ENCODE results near the gene VARS1. TPM values are rescaled to one million over a fixed set of nuclear protein-coding genes. Genes with fewer than 3 reads are reported as not detected.

The VARS1 gene
- total RNA-seq, 1 donor from 2014 or later: 48.1 TPM

Other genes starting within 250 kb of the VARS1 start
- 0.13 TPM in 1 of 2 replicates, not detected in the other for gene ATP6V1G2, start 249.1 kb downstream of the VARS1 start, total RNA-seq
- 19.8 and 24.7 TPM in 2 replicates for gene NFKBIL1, start 248.1 kb downstream of the VARS1 start, total RNA-seq
- not detected in 2 replicates for gene LTA, start 223.5 kb downstream of the VARS1 start, total RNA-seq
- not detected in 2 replicates for gene TNF, start 220.2 kb downstream of the VARS1 start, total RNA-seq
- 6.4 and 11.8 TPM in 2 replicates for gene LTB, start 213.3 kb downstream of the VARS1 start, total RNA-seq
- gene LST1, start 209.5 kb downstream of the VARS1 start, total RNA-seq: 0.51 TPM in 1 of 2 replicates, not detected in the other
- not detected in 2 replicates for gene NCR3, start 202.7 kb downstream of the VARS1 start, total RNA-seq
- 0.13 TPM in 2 replicates for gene AIF1, start 180.5 kb downstream of the VARS1 start, total RNA-seq
- 19.8 and 35.0 TPM in 2 replicates for gene PRRC2A, start 175.0 kb downstream of the VARS1 start, total RNA-seq
- gene BAG6, start 143.1 kb downstream of the VARS1 start, total RNA-seq: 86.7 and 158 TPM in 2 replicates
- 0.39 and 0.51 TPM in 2 replicates for gene APOM, start 139.9 kb downstream of the VARS1 start, total RNA-seq
- gene C6orf47, start 135.0 kb downstream of the VARS1 start, total RNA-seq: 15.8 and 22.9 TPM in 2 replicates
- 9.0 and 11.5 TPM in 2 replicates for gene GPANK1, start 130.8 kb downstream of the VARS1 start, total RNA-seq
- gene CSNK2B, start 129.7 kb downstream of the VARS1 start, total RNA-seq: 76.5 and 99.5 TPM in 2 replicates
- 0.64 and 2.0 TPM in 2 replicates for gene LY6G5B, start 125.8 kb downstream of the VARS1 start, total RNA-seq
- gene LY6G5C, start 114.7 kb downstream of the VARS1 start, total RNA-seq: 1.2 and 1.9 TPM in 2 replicates
- 43.8 and 59.8 TPM in 2 replicates for gene ABHD16A, start 92.4 kb downstream of the VARS1 start, total RNA-seq
- gene LY6G6F, start 88.9 kb downstream of the VARS1 start, total RNA-seq: not detected in 2 replicates
- gene LY6G6D, start 80.4 kb downstream of the VARS1 start, total RNA-seq: not detected in 2 replicates
- gene LY6G6C, start 74.0 kb downstream of the VARS1 start, total RNA-seq: not detected in 2 replicates
- not detected in 2 replicates for gene MPIG6B, start 72.4 kb downstream of the VARS1 start, total RNA-seq
- 108 and 125 TPM in 2 replicates for gene DDAH2, start 66.5 kb downstream of the VARS1 start, total RNA-seq
- gene CLIC1, start 59.2 kb downstream of the VARS1 start, total RNA-seq: 464 and 694 TPM in 2 replicates
- gene MSH5, start 55.7 kb downstream of the VARS1 start, total RNA-seq: 2.8 and 4.5 TPM in 2 replicates
- gene SAPCD1, start 33.1 kb downstream of the VARS1 start, total RNA-seq: 2.0 and 3.3 TPM in 2 replicates
- gene VWA7, start 18.4 kb downstream of the VARS1 start, total RNA-seq: under 0.01 and 0.13 TPM in 2 replicates
- gene LSM2, start 11.2 kb upstream of the VARS1 start, total RNA-seq: 29.5 and 39.2 TPM in 2 replicates
- gene HSPA1L, start 19.5 kb upstream of the VARS1 start, total RNA-seq: 1.2 and 1.4 TPM in 2 replicates
- gene HSPA1A, start 19.8 kb upstream of the VARS1 start, total RNA-seq: 67.4 and 81.8 TPM in 2 replicates
- gene HSPA1B, start 32.0 kb upstream of the VARS1 start, total RNA-seq: 27.6 and 37.1 TPM in 2 replicates
- 50.2 and 73.0 TPM in 2 replicates for gene NEU1, start 67.1 kb upstream of the VARS1 start, total RNA-seq
- gene SLC44A4, start 83.2 kb upstream of the VARS1 start, total RNA-seq: under 0.01 TPM in 2 replicates
- gene EHMT2, start 101.9 kb upstream of the VARS1 start, total RNA-seq: 25.9 and 37.4 TPM in 2 replicates
- gene ZBTB12, start 106.3 kb upstream of the VARS1 start, total RNA-seq: 2.2 and 3.0 TPM in 2 replicates
- gene C2, start 132.0 kb upstream of the VARS1 start, total RNA-seq: 0.13 TPM in 1 of 2 replicates, not detected in the other
- 0.13 and 0.51 TPM in 2 replicates for gene CFB, start 150.3 kb upstream of the VARS1 start, total RNA-seq
- 58.3 and 77.6 TPM in 2 replicates for gene NELFE, start 163.2 kb upstream of the VARS1 start, total RNA-seq
- gene SKIC2, start 163.4 kb upstream of the VARS1 start, total RNA-seq: 25.4 and 33.5 TPM in 2 replicates
- gene DXO, start 176.4 kb upstream of the VARS1 start, total RNA-seq: 6.4 and 8.0 TPM in 2 replicates
- 0.90 and 1.4 TPM in 2 replicates for gene C4A, start 186.3 kb upstream of the VARS1 start, total RNA-seq
- 0.38 and 0.77 TPM in 2 replicates for gene C4B, start 219.0 kb upstream of the VARS1 start, total RNA-seq
- not detected in 2 replicates for gene CYP21A2, start 242.7 kb upstream of the VARS1 start, total RNA-seq

All from dermis microvascular lymphatic vessel endothelial cell (primary cell).